ENCODE data around the gene ST3GAL3. TPM values are rescaled to one million over a fixed set of nuclear protein-coding genes. Genes with fewer than 3 reads are reported as not detected.

The ST3GAL3 gene
- total RNA-seq, 1 donor from 2014 or later: 15.2 TPM

GRCh38 chr1:43890815-43891214, 183.5 kb downstream of the ST3GAL3 start:
- no peak overlapping the region for H3K27ac Mint-ChIP-seq (ENCODE audit: unreplicated experiment)
- DNase-seq (ENCODE audit: low spot score): no peak
- TF ChIP-seq CTCF (IDR thresholded peaks at IDR 0.05): no peak
- H3K27me3 Mint-ChIP-seq (ENCODE audit: low read depth): no peaks in the 10 kb centered on the region
- peaks cover 9% of the 10 kb centered on the region for H3K4me1 Mint-ChIP-seq (ENCODE audit: low read depth)
- H3K4me3 Mint-ChIP-seq (ENCODE audit: unreplicated experiment): no peak overlapping the region
- no peaks in the 10 kb centered on the region for H3K9me3 Mint-ChIP-seq (ENCODE audit: low read depth)
- peaks cover 13% of the 10 kb centered on the region for H3K36me3 Mint-ChIP-seq (ENCODE audit: low read depth)

GRCh38 chr1:43893006-43893405, 185.7 kb downstream of the ST3GAL3 start:
- Mint-ChIP-seq H3K36me3 (ENCODE audit: low read depth) (peaks cover 19% of the 10 kb centered on the region), H3K4me1 (ENCODE audit: low read depth) (peaks cover 9% of the 10 kb centered on the region), H3K4me3 (ENCODE audit: unreplicated experiment) (no peak overlapping the region), H3K9me3 (ENCODE audit: low read depth) (no peaks in the 10 kb centered on the region), H3K27me3 (ENCODE audit: low read depth) (no peaks in the 10 kb centered on the region), H3K27ac (ENCODE audit: unreplicated experiment) (no peak overlapping the region)
- TF ChIP-seq CTCF (IDR thresholded peaks at IDR 0.05): no peak
- no peak for DNase-seq (ENCODE audit: low spot score)

- Mint-ChIP-seq H3K27ac (ENCODE audit: unreplicated experiment) (no peak overlapping the region), H3K9me3 (ENCODE audit: low read depth) (no peaks in the 10 kb centered on the region), H3K27me3 (ENCODE audit: low read depth) (no peaks in the 10 kb centered on the region), H3K36me3 (ENCODE audit: low read depth) (peaks cover 30% of the 10 kb centered on the region), H3K4me3 (ENCODE audit: unreplicated experiment) (no peak overlapping the region), H3K4me1 (ENCODE audit: low read depth) (peaks cover 1% of the 10 kb centered on the region)
- DNase-seq (ENCODE audit: low spot score): no peak
- TF ChIP-seq CTCF (IDR thresholded peaks at IDR 0.05): no peak
Observed at GRCh38 chr1:43898981-43899380, 191.6 kb downstream of the ST3GAL3 start.

- Mint-ChIP-seq H3K9me3 (ENCODE audit: low read depth) (no peaks in the 10 kb centered on the region), H3K36me3 (ENCODE audit: low read depth) (peaks cover 19% of the 10 kb centered on the region), H3K4me3 (ENCODE audit: unreplicated experiment) (no peak overlapping the region), H3K27me3 (ENCODE audit: low read depth) (no peaks in the 10 kb centered on the region), H3K27ac (ENCODE audit: unreplicated experiment) (no peak overlapping the region), H3K4me1 (ENCODE audit: low read depth) (no peaks in the 10 kb centered on the region)
- no peak for DNase-seq (ENCODE audit: low spot score)
- TF ChIP-seq CTCF (IDR thresholded peaks at IDR 0.05): no peak
Observed at GRCh38 chr1:43900386-43900785, 193.1 kb downstream of the ST3GAL3 start.

DNA sequence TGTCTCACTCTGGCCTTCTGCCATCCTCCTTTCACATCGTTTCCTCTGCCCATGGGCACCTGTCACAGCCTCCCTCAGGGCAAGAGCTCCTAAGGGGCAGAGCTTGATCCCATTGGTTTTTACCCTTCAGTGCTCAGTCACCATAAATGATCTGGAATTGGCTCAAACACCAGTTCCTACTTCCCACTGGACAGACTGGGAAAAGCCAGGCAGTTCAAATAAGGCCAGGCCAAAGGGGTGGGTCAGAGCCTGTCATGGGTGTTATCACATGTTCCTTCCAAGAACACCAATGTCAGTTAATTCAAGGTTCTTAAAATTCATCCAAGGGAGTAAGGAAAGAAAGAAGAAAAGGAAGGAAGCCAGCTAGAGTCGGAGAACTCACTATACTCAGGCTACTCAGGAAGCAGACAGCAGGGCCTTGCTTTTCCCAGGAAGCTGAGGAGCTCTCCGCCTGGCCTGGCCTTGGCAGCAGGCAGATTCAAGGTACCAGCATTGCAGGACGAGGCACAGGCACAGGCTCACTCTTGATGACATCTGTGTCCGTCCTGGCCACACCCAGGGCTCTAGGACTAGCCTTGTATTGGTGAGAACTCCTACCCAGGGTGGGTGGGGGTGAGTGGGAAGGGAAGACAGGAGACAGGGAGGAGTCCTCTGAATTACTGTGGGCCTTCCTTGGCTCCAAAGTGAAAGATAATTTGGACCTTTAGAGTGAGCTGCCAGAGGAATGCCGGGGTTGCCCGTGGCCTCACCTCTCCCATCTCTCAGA, 194.0 kb downstream of the ST3GAL3 start:
- Mint-ChIP-seq H3K27ac (ENCODE audit: unreplicated experiment) (no peak overlapping the region), H3K27me3 (ENCODE audit: low read depth) (no peaks in the 10 kb centered on the region), H3K36me3 (ENCODE audit: low read depth) (peaks cover 15% of the 10 kb centered on the region)

More for the DNA sequence above, 194.0 kb downstream of the ST3GAL3 start:
- no peak for DNase-seq (ENCODE audit: low spot score)
- no peaks in the 10 kb centered on the region for H3K4me1 Mint-ChIP-seq (ENCODE audit: low read depth)
- no peak for TF ChIP-seq CTCF (IDR thresholded peaks at IDR 0.05)
- H3K4me3 Mint-ChIP-seq (ENCODE audit: unreplicated experiment): no peak overlapping the region
- H3K9me3 Mint-ChIP-seq (ENCODE audit: low read depth): no peaks in the 10 kb centered on the region
